Liver (tissue), 3 donors: ENCODE data around the gene TMEM140.

Experiments
- CTCF ChIP-seq: fragments of 150-350 bp; IDR thresholded peaks from 2 replicates; pipeline ENCODE4 v1.5.1; 2017; ENCODE audit warnings: improper control_type of control experiment, low read depth, low read length; ENCODE audit not compliant: missing input control
- TAF1 ChIP-seq: conservative IDR thresholded peaks from 2 replicates; pipeline ENCODE4 v1.6.1; 2016; ENCODE audit warnings: antibody characterized with exemption, mild to moderate bottlenecking
- donor health status: healthy.
- donor health status: healthy.

- no peak for TF ChIP-seq TAF1
- TF ChIP-seq CTCF: no peak
These were observed 30.5 kb downstream of the TMEM140 start for GRCh38 chr7:135178364-135178763.
